GM19463 (cell line): ENCODE measurements around the gene SDK1.

Experiments
- ATAC-seq: cut with Tn5 transposase; IDR thresholded peaks from one replicate; pipeline ENCODE4 v1.9.1; 2021; ENCODE audit warnings: mild to moderate bottlenecking, moderate library complexity; ENCODE audit not compliant: unreplicated experiment

SDK1 gene

GRCh38 chr7:3861941-3862340 lies 560.9 kb downstream of the SDK1 start:
- ATAC-seq, result no peak

DNA sequence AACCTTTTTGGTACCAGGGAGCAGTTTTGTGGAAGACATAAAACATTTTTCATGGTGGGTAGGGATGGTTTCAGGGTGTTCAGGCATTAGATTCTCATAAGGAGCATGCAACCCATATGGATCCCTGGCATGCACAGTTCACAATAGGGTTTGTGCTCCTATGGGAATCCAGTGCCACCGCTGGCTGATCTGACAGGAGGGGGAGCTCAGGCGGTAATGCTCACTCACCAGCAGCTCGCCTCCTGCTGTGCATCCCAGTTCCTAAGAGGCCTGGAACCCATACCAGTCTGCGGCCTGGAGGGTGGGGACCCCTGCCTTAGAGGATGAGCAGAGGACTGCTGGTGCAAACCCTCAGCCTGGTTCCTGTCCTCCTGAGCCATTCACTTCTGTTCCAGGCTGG lies 561.7 kb downstream of the SDK1 start:
- ATAC-seq, result no peak

GRCh38 chr7:3866277-3866676 lies 565.2 kb downstream of the SDK1 start:
- no peak for ATAC-seq

DNA sequence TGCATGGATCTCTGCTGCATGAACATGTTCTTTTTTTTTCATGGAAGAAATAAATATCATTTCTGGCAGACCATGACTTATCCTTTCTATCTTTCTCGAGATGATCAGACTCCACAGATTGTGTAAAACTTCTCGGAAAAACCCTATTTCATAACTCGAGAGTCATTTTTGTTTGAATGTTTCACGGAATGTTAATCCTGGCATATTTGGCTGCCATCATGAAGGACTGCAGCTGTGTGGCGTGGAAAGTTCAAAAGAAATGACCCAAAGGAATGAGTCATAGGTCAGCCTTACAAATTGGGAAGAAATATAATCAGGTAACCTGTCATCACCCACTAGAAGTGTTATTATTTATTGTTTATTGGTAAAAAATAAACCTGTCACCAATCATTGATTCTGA lies 566.8 kb downstream of the SDK1 start:
- ATAC-seq, result no peak

GRCh38 chr7:3879355-3880075 lies 578.5 kb downstream of the SDK1 start:
- no peak for ATAC-seq

GRCh38 chr7:3880228-3880987 lies 579.4 kb downstream of the SDK1 start:
- ATAC-seq, result no peak

- no peak for ATAC-seq
These were observed 581.7 kb downstream of the SDK1 start for GRCh38 chr7:3882782-3883181.

- ATAC-seq, result no peak
These were observed 583.5 kb downstream of the SDK1 start for GRCh38 chr7:3884543-3884942.

GRCh38 chr7:3887096-3887690 lies 586.1 kb downstream of the SDK1 start:
- ATAC-seq, result no peak

GRCh38 chr7:3888096-3888495 lies 587.0 kb downstream of the SDK1 start:
- ATAC-seq, result no peak

DNA sequence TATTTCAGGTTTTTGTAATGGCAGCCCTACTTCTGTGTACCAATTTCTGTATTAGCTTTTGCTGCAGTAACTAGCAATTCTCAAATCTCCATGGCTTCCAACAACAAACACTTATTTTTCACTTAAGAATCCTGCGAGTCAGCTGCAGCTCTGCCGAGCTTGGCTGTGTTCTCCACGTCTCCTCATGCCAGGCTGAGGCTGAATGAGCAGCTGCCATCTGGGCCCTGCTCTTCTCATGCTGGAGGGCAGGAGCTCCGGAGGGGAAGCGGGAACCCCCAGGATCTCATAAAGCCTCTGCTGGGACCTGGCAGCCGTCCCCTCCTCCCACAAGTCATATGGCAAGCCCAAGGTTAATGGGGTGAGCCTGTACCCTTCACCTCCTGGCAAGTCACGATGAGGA lies 591.1 kb downstream of the SDK1 start:
- ATAC-seq, result no peak

- no peak for ATAC-seq
These were observed 591.6 kb downstream of the SDK1 start for GRCh38 chr7:3892686-3893085.

- ATAC-seq, result no peak
These were observed 592.2 kb downstream of the SDK1 start for GRCh38 chr7:3893151-3893788.

DNA sequence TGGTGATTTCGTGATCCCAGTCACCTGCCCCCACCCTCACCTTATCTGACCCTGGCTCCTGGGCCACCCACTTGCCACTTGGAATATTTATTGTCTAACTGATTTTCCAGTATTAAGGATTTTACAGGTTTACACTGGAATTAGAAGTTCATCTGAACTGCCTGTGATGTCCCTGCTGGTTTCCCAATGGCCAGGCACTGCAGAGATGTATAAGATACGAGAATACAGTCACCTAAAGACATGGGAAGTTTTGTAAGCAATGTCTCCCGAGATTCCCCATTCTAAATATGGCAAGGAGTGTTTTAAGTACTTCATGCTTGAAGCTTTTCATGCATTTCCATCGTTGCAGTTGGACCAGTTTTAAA lies 592.7 kb downstream of the SDK1 start:
- no peak for ATAC-seq

GRCh38 chr7:3895341-3896116 lies 594.5 kb downstream of the SDK1 start:
- no peak for ATAC-seq

- ATAC-seq, result no peak
These were observed 595.2 kb downstream of the SDK1 start for GRCh38 chr7:3896169-3896765.

GRCh38 chr7:3897430-3898372 lies 596.6 kb downstream of the SDK1 start:
- ATAC-seq, result no peak

GRCh38 chr7:3899559-3899991 lies 598.5 kb downstream of the SDK1 start:
- no peak for ATAC-seq

DNA sequence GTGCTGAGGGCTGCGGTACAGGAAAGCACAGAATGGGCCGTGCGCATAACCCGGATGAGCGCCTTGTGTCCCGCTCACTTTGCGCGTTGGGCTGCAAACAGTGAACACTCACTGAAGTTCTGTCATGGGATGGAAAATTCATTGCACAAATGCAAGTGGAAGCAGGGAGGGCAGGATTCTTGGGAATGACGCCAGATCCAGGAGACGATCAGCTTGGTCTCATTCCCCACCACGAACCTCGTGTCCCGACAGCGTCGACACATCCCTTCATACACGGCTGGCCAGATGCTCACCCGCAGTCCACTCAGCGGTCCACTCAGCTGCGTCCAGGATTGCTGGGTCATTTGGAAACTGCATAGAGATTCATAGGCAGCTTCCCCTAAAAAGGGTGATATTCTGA lies 607.1 kb downstream of the SDK1 start:
- ATAC-seq, result no peak
